HG02938 (cell line): Measurements from ENCODE around the gene OR52J3.

ENCODE experiments used
- ATAC-seq: cut with Tn5 transposase; IDR thresholded peaks from one replicate; pipeline ENCODE4 v1.9.1; 2021; ENCODE audit warnings: mild to moderate bottlenecking, moderate library complexity; ENCODE audit not compliant: unreplicated experiment

The OR52J3 gene

GRCh38 chr11:5092821-5093585 is 46.7 kb downstream of the OR52J3 start:
- no peak for ATAC-seq

GRCh38 chr11:5096011-5096410 is 49.7 kb downstream of the OR52J3 start:
- ATAC-seq: no peak
